ENCODE measurements around the gene ATG4D. TPM values are rescaled to one million over a fixed set of nuclear protein-coding genes. Genes with fewer than 3 reads are reported as not detected.

ATG4D gene
- total RNA-seq, 2 experiments from 2014 or later, result 48.3 to 57.8 TPM

DNA sequence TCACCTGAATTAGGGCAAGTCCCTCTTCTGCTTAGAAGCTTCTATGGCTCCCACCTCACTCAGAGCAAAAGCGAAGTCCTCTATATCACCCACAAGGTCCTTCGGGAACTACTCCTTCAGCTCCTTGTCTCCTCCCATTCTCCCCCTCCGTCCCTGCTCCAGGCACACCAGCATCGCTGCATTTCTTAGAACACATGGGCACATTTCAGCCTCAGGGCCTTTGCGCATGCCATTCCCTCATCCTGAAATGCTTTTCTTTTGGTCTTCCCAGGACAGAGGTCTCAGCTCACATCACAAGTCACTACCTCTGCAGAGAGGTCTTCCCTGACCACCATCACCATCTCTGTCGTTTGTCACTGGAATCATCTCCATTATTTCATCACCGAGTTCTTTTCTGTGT is 30.5 kb upstream of the ATG4D start:
- CTCF ChIA-PET, result interaction anchor here (0.7 to 4.8 kb wide), 5 partner anchors 10 to 187 kb away, joined by 3 to 13 read pairs (median 4); partner anchors contain the start of gene KEAP1
- H3K4me3 Mint-ChIP-seq, result no peak overlapping the region
- H3K27ac Mint-ChIP-seq, result no peak overlapping the region
- H3K4me1 Mint-ChIP-seq, result peaks cover 46% of the 10 kb centered on the region
- peaks cover 52% of the 10 kb centered on the region for H3K27me3 Mint-ChIP-seq
- DNase-seq, result no peak
- H3K9me3 Mint-ChIP-seq (ENCODE audit: low read depth), result no peaks in the 10 kb centered on the region
- ATAC-seq, result no peak
- H3K36me3 Mint-ChIP-seq, result no peaks in the 10 kb centered on the region

DNA sequence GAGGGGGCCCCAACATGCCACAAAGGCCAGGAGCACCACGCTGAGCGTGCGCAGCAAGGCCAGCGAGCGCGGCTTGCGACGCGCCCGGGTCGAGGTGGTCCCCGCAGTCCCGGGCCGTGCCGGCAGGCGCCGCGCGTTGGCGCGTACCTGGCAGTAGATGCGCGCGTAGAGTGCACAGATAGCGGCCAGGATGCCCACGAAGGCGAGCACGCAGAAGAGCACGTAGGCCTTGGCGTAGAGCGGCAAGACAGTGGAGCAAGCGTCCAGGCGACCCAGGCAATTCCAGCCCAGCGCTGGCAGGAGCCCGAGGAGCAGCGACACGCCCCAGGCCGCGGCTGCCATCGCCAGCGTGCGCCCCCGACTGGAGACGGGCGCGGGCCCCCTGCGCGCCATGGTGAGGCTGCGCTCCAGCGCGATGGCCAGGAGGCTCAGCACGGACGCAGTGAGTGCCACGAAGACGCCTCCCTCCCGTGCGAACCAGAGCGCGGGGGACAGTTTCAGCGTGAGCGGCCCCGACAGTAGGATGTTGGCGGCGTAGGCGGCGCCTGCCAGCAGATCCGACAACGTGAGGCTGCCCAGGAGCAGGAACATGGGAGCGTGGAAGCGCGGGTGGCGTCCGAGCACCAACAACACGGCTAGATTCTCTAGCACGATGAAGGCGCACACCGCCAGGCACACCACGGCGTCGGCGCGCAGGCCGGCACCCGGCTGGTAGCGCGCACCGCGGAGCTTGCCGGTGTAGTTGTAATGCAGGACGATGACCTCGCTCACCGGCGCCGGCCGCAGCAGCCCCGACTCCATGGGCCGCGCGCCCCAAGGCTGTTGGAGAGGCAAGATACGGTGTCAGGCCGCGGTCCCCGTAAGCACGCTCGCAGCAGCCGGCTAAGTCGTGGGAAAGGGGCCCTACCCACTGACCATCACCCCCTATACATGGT is 29.2 kb upstream of the ATG4D start:
- peak; percentile 67 for DNase-seq
- H3K9me3 Mint-ChIP-seq (ENCODE audit: low read depth), result no peaks in the 10 kb centered on the region
- no peaks in the 10 kb centered on the region for H3K36me3 Mint-ChIP-seq
- H3K4me1 Mint-ChIP-seq, result peaks cover 46% of the 10 kb centered on the region
- H3K4me3 Mint-ChIP-seq, result peak overlapping the region; percentile 60
- no peak overlapping the region for H3K27ac Mint-ChIP-seq
- peaks cover 64% of the 10 kb centered on the region for H3K27me3 Mint-ChIP-seq
- CTCF ChIA-PET, result interaction anchor here (4.8 kb wide), 1 partner anchor 37 kb away, joined by 13 read pairs; no protein-coding TSS in a partner anchor
- peak; percentile 65 for ATAC-seq

DNA sequence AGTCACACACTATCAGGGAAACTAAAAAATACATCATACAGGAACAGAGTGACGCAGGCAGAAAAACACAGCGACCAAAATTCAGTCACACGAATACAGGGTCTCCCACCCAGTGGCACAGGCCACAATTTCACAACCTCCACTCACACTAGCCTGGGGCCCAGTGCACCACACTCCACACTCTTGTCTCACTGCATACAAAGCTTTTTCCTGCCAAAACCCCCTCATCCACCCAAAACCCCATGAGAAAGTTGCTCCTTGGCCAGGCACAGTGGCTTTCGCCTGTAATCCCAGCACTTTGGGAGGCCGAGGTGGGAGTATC is 27.7 kb upstream of the ATG4D start:
- Mint-ChIP-seq H3K27me3 (peaks cover 70% of the 10 kb centered on the region), H3K4me1 (peaks cover 43% of the 10 kb centered on the region), H3K27ac (no peak overlapping the region), H3K36me3 (no peaks in the 10 kb centered on the region), H3K4me3 (peak overlapping the region; percentile 1), H3K9me3 (ENCODE audit: low read depth) (no peaks in the 10 kb centered on the region)
- ATAC-seq (no peak), DNase-seq (no peak)
- CTCF ChIA-PET, result interaction anchor here (0.6 to 9.1 kb wide), 5 partner anchors 7 to 203 kb away, joined by 3 to 65 read pairs (median 4); partner anchors contain the start of gene DNM2

DNA sequence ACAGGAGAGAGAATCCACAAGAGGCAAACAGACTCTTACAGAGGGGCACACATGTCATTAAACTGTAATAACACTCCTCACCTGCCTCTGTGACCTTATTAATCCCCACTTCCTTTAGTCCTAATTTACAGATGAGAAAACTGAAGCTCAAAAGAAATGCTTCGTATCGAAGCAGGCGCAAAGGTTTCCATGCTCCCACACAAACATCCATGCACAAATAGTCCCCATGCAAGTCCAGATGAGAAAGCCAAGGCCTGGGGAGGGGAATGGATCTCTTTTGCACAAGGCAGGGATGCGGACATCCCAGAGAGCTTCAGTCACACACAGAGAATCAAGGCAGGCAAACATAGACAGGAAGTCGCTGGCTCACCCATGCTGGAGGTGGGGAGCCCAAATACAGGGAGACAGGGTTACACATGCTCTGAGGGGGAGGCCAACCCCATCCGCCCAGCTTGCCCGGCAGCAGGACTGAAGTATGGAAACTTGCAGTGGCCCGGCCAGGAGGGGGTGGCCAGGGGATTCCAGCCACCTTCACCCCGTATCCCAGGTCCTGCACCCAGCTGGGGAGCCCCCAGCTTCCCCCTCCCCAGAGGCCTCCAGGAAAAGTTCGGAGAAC is 26.9 kb upstream of the ATG4D start:
- H3K27ac Mint-ChIP-seq, result peak overlapping the region; percentile 7
- no peaks in the 10 kb centered on the region for H3K9me3 Mint-ChIP-seq (ENCODE audit: low read depth)
- H3K4me3 Mint-ChIP-seq, result peak overlapping the region; percentile 43
- no peak for ATAC-seq
- DNase-seq, result no peak
- H3K4me1 Mint-ChIP-seq, result peaks cover 43% of the 10 kb centered on the region
- H3K27me3 Mint-ChIP-seq, result peaks cover 68% of the 10 kb centered on the region
- no peaks in the 10 kb centered on the region for H3K36me3 Mint-ChIP-seq
- CTCF ChIA-PET, result interaction anchor here (0.6 to 9.1 kb wide), 11 partner anchors 8 to 201 kb away, joined by 3 to 65 read pairs (median 5); partner anchors contain the start of genes DNM2 and QTRT1

DNA sequence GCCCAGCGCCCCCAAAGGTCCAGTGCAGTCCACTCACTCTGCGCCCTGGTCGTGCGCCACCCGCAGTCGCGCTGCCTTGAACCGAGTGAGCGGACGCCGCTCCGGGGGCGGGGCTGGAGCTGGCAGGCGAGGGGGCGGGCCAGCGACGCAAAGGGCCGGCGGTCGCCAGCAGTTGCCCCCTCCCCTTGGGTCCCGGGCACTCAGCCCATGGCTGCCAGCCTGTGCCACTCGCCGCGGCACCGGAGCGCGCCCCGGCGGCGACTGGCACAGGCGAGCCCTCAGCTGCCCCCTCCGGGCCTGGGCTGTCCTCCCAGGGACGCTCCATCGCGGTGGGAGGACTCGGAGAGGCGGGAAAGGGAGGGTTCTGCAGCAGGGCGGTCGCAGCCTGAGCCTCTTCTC is 26.3 kb upstream of the ATG4D start, which contains the start of gene S1PR5:
S1PR5 (minus strand) TSS at position 87 of the 399 bp plus-strand sequence. CDS start 2,436 bp downstream, outside the sequence.
- DNase-seq (no peak), ATAC-seq (peak; percentile 43)
- peaks cover 72% of the 10 kb centered on the region for H3K27me3 Mint-ChIP-seq
- no peaks in the 10 kb centered on the region for H3K9me3 Mint-ChIP-seq (ENCODE audit: low read depth)
- H3K4me3 Mint-ChIP-seq, result peak within 1 kb of the TSS; percentile 43
- H3K36me3 Mint-ChIP-seq, result no peaks in the 10 kb centered on the region
- CTCF ChIA-PET, result interaction anchor here (0.6 to 9.1 kb wide), 10 partner anchors 8 to 184 kb away, joined by 3 to 65 read pairs (median 5); partner anchors contain the start of gene QTRT1
- peak within 1 kb of the TSS; percentile 7 for H3K27ac Mint-ChIP-seq
- peaks cover 43% of the 10 kb centered on the region for H3K4me1 Mint-ChIP-seq

DNA sequence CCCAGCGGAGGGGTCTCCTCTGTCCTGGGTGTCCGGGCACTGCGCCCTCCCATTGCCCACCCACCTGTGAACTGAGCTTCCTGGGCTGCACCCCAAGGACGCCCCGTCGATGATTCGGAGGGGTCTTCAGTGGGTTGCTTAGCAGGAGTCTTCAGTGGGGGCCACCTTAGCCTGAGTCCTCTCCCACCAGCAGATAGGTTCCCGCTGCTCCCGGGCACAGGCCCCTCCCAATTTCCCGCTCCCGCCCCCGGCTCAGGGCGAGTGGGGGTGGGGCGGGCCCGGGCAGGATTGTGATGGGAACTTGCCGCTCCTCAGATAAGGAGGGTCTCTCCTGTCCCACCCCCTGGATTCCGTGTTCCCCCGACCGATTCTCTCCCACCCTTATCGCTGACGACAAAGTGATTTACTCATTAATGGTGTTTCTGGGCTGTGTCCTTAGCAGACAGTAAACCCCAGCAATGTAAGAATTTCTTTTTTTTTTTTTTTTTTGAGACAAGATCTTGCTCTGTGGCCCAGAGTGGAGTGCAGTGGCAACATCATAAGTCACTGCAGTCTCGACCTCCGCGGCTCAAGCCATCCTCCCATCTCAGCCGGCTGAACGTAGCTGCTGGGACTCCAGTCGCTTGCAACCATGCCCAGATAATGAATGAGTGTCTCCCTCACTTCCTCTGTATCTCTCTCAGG is 25.8 kb upstream of the ATG4D start:
- Mint-ChIP-seq H3K27me3 (peaks cover 68% of the 10 kb centered on the region), H3K36me3 (no peaks in the 10 kb centered on the region), H3K9me3 (ENCODE audit: low read depth) (no peaks in the 10 kb centered on the region), H3K27ac (no peak overlapping the region), H3K4me1 (peaks cover 43% of the 10 kb centered on the region), H3K4me3 (peak overlapping the region; percentile 4)
- CTCF ChIA-PET, result interaction anchor here (1.2 to 9.1 kb wide), 8 partner anchors 9 to 183 kb away, joined by 3 to 65 read pairs (median 6); partner anchors contain the start of gene QTRT1
- peak; percentile 28 for ATAC-seq
- DNase-seq, result no peak

DNA sequence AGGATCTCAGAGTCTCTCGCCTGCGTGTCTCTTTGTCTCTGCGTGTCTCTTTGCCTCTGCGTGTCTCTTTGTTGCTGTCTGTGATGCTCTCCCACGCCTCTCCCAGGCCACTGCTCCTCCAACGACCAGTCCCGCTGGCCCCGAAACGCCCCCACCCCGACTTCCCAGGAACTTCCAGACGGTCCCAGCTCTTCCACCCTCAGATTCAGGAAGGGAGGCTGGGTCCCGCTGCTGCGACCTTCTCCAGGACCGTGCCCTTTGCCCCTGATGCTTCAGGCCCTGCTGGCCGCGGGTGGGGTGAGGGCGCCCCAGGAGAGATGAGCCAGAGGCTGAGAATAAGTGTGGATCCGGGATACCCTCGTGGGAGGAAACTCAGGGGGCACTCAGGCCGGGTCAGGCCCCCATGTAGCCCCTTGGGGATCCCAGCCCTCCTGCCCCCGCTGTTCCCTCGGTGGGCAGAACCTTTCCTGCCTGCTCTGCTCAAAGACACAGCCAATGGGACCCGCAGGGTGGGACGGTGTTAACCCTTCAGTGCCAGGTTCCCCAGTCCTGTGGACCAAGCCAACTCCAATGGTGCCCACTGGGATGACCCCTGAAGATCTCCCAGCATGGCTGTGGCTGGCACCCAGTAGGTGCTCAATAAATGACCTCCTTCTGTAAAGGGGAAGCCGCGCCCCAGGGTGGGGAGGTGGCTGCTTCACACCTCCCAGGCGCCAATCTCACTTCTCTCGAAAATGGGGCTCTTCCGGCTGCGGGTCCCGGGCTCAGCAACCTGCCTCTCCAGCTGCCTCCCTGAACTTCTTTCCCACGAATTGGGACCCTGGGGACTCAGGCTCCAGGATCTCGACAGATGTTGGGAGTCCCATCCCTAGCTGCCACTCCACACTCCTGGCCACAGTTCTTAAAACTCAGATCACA is 25.0 kb upstream of the ATG4D start:
- H3K27me3 Mint-ChIP-seq, result peaks cover 64% of the 10 kb centered on the region
- ATAC-seq, result peak; percentile 35

DNA sequence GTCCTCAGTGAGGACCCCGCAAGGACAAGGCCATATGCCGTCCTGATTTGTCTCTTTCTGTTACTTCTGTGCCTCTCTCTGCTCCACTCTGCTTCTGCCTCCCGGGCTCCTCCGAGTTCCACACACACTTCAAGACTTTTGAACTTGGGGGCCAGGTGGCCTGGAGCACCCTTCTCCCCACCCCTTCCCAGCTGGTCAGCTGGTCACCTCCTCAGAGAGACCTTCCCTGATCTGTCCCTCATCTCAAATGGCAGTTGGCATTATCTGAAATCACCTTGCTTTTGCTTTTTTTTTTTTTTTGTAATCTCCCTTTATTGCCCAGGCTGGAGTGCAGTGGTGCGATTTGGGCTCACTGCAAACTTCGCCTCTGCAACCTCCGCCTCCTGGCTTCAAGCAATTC is 24.3 kb upstream of the ATG4D start:
- Mint-ChIP-seq H3K4me1 (peaks cover 30% of the 10 kb centered on the region), H3K27ac (no peak overlapping the region), H3K4me3 (no peak overlapping the region), H3K27me3 (peaks cover 65% of the 10 kb centered on the region), H3K36me3 (no peaks in the 10 kb centered on the region), H3K9me3 (ENCODE audit: low read depth) (no peaks in the 10 kb centered on the region)
- no peak for DNase-seq
- CTCF ChIA-PET, result interaction anchor here (1.2 to 9.1 kb wide), 3 partner anchors 11 to 32 kb away, joined by 3 to 65 read pairs (median 6); no protein-coding TSS in a partner anchor
- ATAC-seq, result no peak

More for the DNA sequence above, 25.0 kb upstream of the ATG4D start:
- peaks cover 36% of the 10 kb centered on the region for H3K4me1 Mint-ChIP-seq
- peak overlapping the region; percentile 4 for H3K4me3 Mint-ChIP-seq
- peak; percentile 54 for DNase-seq
- no peaks in the 10 kb centered on the region for H3K36me3 Mint-ChIP-seq
- H3K9me3 Mint-ChIP-seq (ENCODE audit: low read depth), result no peaks in the 10 kb centered on the region
- H3K27ac Mint-ChIP-seq, result peak overlapping the region; percentile 72
- CTCF ChIA-PET, result interaction anchor here (1.2 to 9.1 kb wide), 6 partner anchors 10 to 181 kb away, joined by 3 to 65 read pairs (median 6); no protein-coding TSS in a partner anchor

DNA sequence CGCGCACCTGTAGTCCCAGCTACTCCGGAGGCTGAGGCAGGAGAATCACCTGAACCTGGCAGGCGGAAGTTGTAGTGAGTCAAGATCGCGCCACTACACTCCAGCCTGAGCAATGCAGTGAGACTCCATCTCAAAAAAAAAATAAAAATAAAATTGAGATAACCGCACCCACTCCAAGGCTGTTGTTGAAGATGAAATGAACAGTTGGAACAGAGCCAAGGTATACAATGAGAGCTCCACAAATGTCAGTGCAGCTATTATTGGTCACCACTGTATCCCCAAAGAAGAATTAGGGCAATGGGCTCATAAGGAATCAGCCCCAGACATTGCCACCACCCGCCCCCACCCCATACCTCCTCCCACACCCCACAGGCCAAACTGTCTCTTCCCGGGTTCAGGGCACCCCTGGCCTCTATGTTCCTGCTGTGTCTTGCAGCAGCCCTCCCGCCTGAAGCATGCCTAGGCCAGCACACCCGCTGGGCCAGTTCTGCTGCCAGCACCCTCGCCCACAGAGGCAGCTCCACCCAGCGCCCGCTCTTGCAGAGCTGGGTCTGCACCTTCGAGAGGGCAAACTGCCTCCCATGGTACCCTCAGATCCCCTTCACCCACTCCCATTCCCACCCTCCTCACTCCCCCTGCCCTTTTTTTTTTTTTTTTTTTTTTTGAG is 22.9 kb upstream of the ATG4D start:
- peaks cover 22% of the 10 kb centered on the region for H3K4me1 Mint-ChIP-seq
- no peaks in the 10 kb centered on the region for H3K9me3 Mint-ChIP-seq (ENCODE audit: low read depth)
- no peaks in the 10 kb centered on the region for H3K36me3 Mint-ChIP-seq
- no peak for ATAC-seq
- H3K27me3 Mint-ChIP-seq, result peaks cover 53% of the 10 kb centered on the region
- CTCF ChIA-PET, result interaction anchor here (0.6 to 9.1 kb wide), 3 partner anchors 12 to 31 kb away, joined by 3 to 65 read pairs (median 4); no protein-coding TSS in a partner anchor
- H3K4me3 Mint-ChIP-seq, result no peak overlapping the region
- DNase-seq, result no peak
- H3K27ac Mint-ChIP-seq, result no peak overlapping the region

DNA sequence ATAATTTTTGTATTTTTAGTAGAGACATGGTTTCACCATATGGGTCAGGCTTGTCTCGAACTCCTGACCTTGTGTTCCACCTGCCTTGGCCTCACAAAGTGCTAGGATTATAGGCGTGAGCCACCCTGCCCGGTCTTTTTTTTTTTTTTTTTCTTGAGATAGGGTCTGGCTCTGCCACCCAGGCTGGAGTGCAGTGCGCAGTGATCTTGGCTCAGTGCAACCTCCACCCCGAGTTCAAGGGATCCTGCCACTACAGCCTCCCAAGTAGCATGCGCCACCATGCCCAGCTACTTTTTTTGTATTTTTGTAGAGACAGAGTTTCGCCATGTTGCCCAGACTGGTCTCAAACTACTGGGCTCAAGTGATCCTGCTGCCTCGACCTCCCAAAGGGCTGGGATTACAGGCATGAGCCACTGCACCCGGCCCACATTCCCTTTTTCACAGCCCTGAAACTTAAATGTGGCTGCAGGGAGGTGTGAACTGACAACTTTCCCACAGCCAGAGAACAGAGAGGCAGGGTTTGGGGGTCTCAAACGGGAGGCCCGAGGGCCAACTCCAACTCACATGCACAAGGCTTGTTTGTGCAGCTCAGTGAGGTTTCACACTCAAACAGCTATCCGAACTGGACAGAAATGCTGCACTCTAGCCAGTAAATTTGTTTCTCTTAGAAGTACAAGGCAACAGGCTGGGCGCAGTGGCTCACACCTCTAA is 22.1 kb upstream of the ATG4D start:
- H3K27me3 Mint-ChIP-seq, result peaks cover 46% of the 10 kb centered on the region
- no peaks in the 10 kb centered on the region for H3K9me3 Mint-ChIP-seq (ENCODE audit: low read depth)
- ATAC-seq (no peak), DNase-seq (no peak)
- H3K36me3 Mint-ChIP-seq, result no peaks in the 10 kb centered on the region
- H3K4me3 Mint-ChIP-seq, result no peak overlapping the region
- H3K27ac Mint-ChIP-seq, result no peak overlapping the region
- H3K4me1 Mint-ChIP-seq, result peaks cover 21% of the 10 kb centered on the region
- CTCF ChIA-PET, result interaction anchor here (1.7 to 9.1 kb wide), 2 partner anchors 13 to 122 kb away, joined by 3 to 65 read pairs; no protein-coding TSS in a partner anchor

DNA sequence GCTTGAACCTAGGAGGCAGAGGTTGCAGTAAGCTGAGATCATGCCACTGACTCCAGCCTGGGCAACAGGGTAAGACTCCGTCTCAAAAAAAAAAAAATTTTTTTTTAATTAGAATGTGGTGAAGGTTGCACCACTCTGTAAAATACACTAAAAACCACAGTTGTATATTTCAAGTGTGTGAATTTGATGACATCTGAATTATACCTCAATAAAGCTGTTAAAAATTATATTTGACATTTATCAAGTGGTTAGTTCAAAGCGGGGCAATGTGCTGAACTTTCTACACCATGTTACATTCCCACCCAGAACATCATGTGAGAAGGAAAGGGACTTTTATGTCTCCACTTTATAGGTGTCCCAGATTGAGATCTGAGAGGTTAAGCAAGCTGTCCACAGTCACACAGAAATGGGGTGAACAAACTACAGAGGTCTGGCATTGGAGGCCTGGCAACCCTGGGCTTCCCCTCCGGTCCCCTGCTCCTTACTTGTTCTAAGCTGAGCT is 20.5 kb upstream of the ATG4D start:
- Mint-ChIP-seq H3K27ac (no peak overlapping the region), H3K36me3 (no peaks in the 10 kb centered on the region), H3K4me1 (peaks cover 14% of the 10 kb centered on the region), H3K27me3 (peaks cover 38% of the 10 kb centered on the region), H3K4me3 (no peak overlapping the region), H3K9me3 (ENCODE audit: low read depth) (no peaks in the 10 kb centered on the region)
- ATAC-seq (no peak), DNase-seq (no peak)
- CTCF ChIA-PET, result interaction anchor here (1.1 to 9.1 kb wide), 3 partner anchors 15 to 121 kb away, joined by 3 to 65 read pairs (median 3); no protein-coding TSS in a partner anchor
